Midbrain (tissue), 1 donor: Measurements from ENCODE around the gene SIMC1.
A peak's percentile ranks its signal among the peaks of the same experiment; 100 is the strongest.

ENCODE experiments used
- DNase-seq: peaks from one replicate; lab custom pipeline; 2025; lab: John Stamatoyannopoulos, UW

The SIMC1 gene

DNA sequence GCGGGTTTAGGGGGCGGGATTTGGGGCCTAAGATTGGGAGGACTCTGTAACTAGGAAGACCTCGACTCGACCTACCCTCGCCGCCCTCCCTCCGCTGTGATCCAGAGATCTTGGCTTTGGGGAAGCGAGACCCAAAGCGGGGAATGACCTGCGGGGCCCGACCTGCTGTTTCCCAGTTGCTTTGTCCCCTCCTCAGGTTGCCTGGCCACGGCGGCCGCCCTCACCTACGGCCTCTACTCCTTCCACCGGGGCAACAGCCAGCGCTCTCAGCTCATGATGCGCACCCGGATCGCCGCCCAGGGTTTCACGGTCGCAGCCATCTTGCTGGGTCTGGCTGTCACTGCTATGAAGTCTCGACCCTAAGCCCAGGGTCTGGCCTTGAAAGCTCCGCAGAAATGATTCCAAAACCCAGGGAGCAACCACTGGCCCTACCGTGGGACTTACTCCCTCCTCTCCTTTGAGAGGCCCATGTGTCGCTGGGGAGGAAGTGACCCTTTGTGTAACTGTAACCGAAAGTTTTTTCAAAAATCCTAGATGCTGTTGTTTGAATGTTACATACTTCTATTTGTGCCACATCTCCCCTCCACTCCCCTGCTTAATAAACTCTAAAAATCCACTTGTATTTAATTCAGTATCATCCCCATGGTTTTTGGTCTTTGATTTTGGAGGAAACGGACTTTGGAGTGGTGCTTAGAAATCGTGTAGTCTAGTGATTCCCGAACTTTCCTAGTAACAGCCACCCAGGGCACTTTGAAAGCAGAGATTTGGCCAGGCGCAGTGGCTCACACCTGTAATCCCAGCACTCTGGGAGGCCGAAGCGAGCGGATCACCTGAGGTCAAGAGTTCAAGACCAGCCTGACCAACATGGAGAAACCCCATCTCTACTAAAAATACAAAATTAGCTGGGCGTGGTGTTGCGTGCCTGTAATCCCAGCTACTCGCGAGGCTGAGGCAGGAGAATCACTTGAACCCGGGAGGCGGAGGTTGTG is 151.2 kb downstream of the SIMC1 start:
- DNase-seq = peak; percentile 60

DNA sequence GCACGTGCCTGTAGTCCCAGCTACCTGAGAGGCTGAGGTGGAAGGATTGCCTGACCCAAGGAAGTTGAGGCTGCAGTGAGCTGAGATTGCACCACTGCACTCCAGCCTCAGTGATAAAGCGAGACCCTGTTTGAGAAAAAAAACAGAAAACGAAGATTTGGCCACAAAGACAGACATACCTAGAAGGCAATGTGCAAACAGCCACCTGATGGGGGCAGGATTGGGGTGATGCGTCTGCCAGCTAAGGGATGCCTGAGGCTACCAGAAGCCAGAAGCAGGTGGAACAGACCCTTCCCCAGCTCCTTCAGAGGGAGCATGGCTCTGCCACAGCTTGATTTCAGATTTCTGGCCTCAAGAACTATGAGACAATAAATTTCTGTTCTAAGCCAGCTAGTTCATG is 153.3 kb downstream of the SIMC1 start:
- DNase-seq = no peak

- no peak for DNase-seq
Measured at GRCh38 chr5:176391999-176392398, 153.8 kb downstream of the SIMC1 start.

DNA sequence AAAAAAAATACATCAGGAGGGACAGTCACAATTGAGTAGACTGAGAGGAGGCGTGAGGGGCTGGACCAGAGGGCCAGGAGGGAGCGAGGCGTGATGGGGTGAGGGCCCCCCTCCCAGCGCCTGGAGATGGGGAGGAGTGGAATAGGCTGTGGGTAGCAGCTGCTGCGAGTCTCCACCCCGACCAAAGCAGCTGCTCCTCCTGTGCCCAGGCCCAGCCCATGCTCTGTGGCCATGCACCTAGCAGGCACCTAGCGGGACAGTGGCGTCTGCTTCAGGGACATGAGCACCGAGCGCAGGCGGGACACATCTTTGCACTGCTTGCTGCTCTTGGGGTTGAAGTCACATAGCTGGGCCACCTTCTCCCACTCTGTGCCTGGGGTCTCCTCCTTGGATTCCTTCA is 154.3 kb downstream of the SIMC1 start:
- DNase-seq = no peak

DNA sequence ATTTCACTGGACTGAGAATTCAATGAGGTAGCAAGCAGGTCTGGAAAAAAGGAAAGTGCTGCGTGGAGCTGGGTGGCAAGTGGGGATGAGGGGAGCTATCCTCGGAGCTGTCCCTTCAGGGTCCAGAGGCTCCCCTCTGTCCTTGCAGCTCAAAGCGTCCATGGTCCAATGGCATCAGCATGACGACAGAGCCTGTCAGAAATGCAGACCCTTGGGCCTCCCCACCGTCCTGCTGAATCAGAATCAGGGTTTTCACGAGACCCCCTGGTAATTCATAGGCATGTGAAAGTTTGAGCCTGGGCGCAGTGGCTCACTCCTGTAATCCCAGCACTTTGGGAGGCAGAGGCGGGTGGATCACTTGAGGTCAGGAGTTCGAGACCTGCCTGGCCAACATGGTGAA is 155.9 kb downstream of the SIMC1 start:
- DNase-seq = no peak

DNA sequence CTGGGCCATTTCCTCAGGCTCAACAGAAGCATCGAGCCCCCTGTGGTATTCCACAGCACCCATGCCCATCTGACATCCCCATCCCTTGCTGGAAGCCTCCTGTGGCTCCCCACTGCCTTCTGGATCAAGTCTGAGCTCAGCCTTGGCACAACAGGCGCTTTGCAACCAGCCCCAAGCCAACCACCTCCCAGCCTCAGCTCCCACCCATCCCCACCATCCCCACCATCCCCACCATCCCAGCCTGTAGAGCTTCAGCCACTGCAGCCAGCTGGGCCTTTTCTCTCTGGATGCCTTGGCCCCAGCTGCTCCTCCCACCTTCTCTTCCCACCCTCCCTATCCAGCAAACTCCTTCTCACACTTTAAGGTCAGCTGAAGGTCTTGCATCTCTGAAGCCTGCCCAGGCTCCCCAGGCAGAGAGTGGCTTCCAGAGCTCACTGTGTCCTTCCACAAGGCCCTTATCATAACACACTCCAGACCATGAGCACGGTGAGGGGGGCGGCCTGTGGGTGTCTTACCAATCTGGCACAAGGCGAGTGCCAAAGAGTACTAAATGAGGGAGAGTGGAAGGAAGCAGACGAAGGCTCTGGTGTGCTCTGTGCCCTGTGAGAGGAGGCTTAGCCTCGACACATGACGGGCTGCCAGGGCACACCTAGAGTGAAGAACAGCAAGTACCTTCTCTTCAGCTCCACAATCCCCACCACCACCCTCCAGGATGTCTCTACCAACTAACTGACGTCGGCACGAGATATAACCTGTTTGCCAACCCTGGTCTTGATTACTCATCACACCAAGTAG is 156.9 kb downstream of the SIMC1 start:
- DNase-seq = no peak
